ENCODE data around the gene ZMYND10. TPM values are rescaled to one million over a fixed set of nuclear protein-coding genes. Genes with fewer than 3 reads are reported as not detected.

The ZMYND10 gene
- total RNA-seq, 2 experiments from 2014 or later, result 2.4 to 2.9 TPM

- peak; percentile 84 for ATAC-seq
- peak within 1 kb of the TSS; percentile 99 for H3K27ac Mint-ChIP-seq
- H3K4me1 Mint-ChIP-seq, result peaks cover 23% of the 10 kb centered on the region
- peak; percentile 100 for DNase-seq
- H3K9me3 Mint-ChIP-seq (ENCODE audit: low read depth), result no peaks in the 10 kb centered on the region
- CTCF ChIA-PET, result interaction anchor here (0.7 to 17.4 kb wide), 21 partner anchors 10 to 292 kb away, joined by 3 to 266 read pairs (median 4); partner anchors contain the start of genes HYAL2, RASSF1 and TUSC2
- peaks cover 5% of the 10 kb centered on the region for H3K36me3 Mint-ChIP-seq
- H3K4me3 Mint-ChIP-seq, result peak within 1 kb of the TSS; percentile 96
- no peaks in the 10 kb centered on the region for H3K27me3 Mint-ChIP-seq
Measured at GRCh38 chr3:50298836-50299637, 46.5 kb downstream of the ZMYND10 start, which contains the start of the genes HYAL3 and NAA80. Gene HYAL3 (minus strand): TSS chr3:50299405. CDS start chr3:50295602, 3,803 bp downstream. Gene NAA80 (minus strand): TSS chr3:50299405. CDS start chr3:50297463, 1,942 bp downstream.

GRCh38 chr3:50297896-50298725, 47.4 kb downstream of the ZMYND10 start:
- no peaks in the 10 kb centered on the region for H3K27me3 Mint-ChIP-seq
- H3K27ac Mint-ChIP-seq, result peak overlapping the region; percentile 99
- peak; percentile 54 for DNase-seq
- no peak for ATAC-seq
- no peaks in the 10 kb centered on the region for H3K9me3 Mint-ChIP-seq (ENCODE audit: low read depth)
- peaks cover 23% of the 10 kb centered on the region for H3K4me1 Mint-ChIP-seq
- CTCF ChIA-PET, result interaction anchor here (0.5 to 17.4 kb wide), 18 partner anchors 9 to 293 kb away, joined by 3 to 266 read pairs (median 4); partner anchors contain the start of genes HYAL2, RASSF1, TMEM115 and TUSC2
- H3K36me3 Mint-ChIP-seq, result peaks cover 5% of the 10 kb centered on the region
- H3K4me3 Mint-ChIP-seq, result peak overlapping the region; percentile 96

GRCh38 chr3:50297384-50297775, 48.2 kb downstream of the ZMYND10 start:
- CTCF ChIA-PET, result interaction anchor here (0.5 to 17.4 kb wide), 6 partner anchors 24 to 68 kb away, joined by 3 to 266 read pairs (median 4); partner anchors contain the start of genes HYAL2, TMEM115 and TUSC2
- Mint-ChIP-seq H3K4me1 (peaks cover 29% of the 10 kb centered on the region), H3K36me3 (peaks cover 5% of the 10 kb centered on the region), H3K4me3 (peak overlapping the region; percentile 96), H3K27ac (peak overlapping the region; percentile 99), H3K9me3 (ENCODE audit: low read depth) (no peaks in the 10 kb centered on the region), H3K27me3 (no peaks in the 10 kb centered on the region)
- DNase-seq (peak; percentile 41), ATAC-seq (no peak)

GRCh38 chr3:50296721-50297383, 48.7 kb downstream of the ZMYND10 start:
- Mint-ChIP-seq H3K36me3 (peaks cover 5% of the 10 kb centered on the region), H3K4me1 (peaks cover 30% of the 10 kb centered on the region), H3K27me3 (no peaks in the 10 kb centered on the region), H3K9me3 (ENCODE audit: low read depth) (no peaks in the 10 kb centered on the region), H3K4me3 (no peak overlapping the region), H3K27ac (peak overlapping the region; percentile 99)
- DNase-seq (peak; percentile 40), ATAC-seq (no peak)
- CTCF ChIA-PET, result interaction anchor here (1.6 to 17.4 kb wide), 2 partner anchors 25 to 63 kb away, joined by 4 to 266 read pairs; partner anchors contain the start of genes HYAL2, TMEM115 and TUSC2

GRCh38 chr3:50295553-50296431, 49.7 kb downstream of the ZMYND10 start:
- H3K4me3 Mint-ChIP-seq, result no peak overlapping the region

GRCh38 chr3:50294492-50295403, 50.8 kb downstream of the ZMYND10 start:
- CTCF ChIA-PET, result interaction anchor here (0.9 to 17.4 kb wide), 5 partner anchors 27 to 68 kb away, joined by 3 to 266 read pairs (median 3); partner anchors contain the start of genes HYAL2 and TUSC2
- H3K27ac Mint-ChIP-seq, result no peak overlapping the region

More at GRCh38 chr3:50295553-50296431, 49.7 kb downstream of the ZMYND10 start:
- Mint-ChIP-seq H3K27me3 (no peaks in the 10 kb centered on the region), H3K9me3 (ENCODE audit: low read depth) (no peaks in the 10 kb centered on the region), H3K27ac (no peak overlapping the region), H3K4me1 (peaks cover 32% of the 10 kb centered on the region), H3K36me3 (peaks cover 5% of the 10 kb centered on the region)
- no peak for ATAC-seq
- CTCF ChIA-PET, result interaction anchor here (0.9 to 17.4 kb wide), 4 partner anchors 26 to 69 kb away, joined by 3 to 266 read pairs (median 4); partner anchors contain the start of genes HYAL2 and TUSC2
- no peak for DNase-seq

GRCh38 chr3:50294089-50294488, 51.4 kb downstream of the ZMYND10 start:
- no peaks in the 10 kb centered on the region for H3K27me3 Mint-ChIP-seq
- H3K9me3 Mint-ChIP-seq (ENCODE audit: low read depth), result no peaks in the 10 kb centered on the region
- H3K36me3 Mint-ChIP-seq, result peaks cover 7% of the 10 kb centered on the region
- peaks cover 29% of the 10 kb centered on the region for H3K4me1 Mint-ChIP-seq
- CTCF ChIA-PET, result interaction anchor here (1.6 to 17.4 kb wide), 2 partner anchors 27 to 55 kb away, joined by 3 to 266 read pairs; partner anchors contain the start of genes HYAL2 and TUSC2
- no peak for DNase-seq
- H3K27ac Mint-ChIP-seq, result no peak overlapping the region
- no peak overlapping the region for H3K4me3 Mint-ChIP-seq
- ATAC-seq, result no peak

More at GRCh38 chr3:50294492-50295403, 50.8 kb downstream of the ZMYND10 start:
- Mint-ChIP-seq H3K4me1 (peaks cover 30% of the 10 kb centered on the region), H3K9me3 (ENCODE audit: low read depth) (no peaks in the 10 kb centered on the region), H3K36me3 (peaks cover 7% of the 10 kb centered on the region), H3K4me3 (no peak overlapping the region), H3K27me3 (no peaks in the 10 kb centered on the region)
- DNase-seq, result peak; percentile 39
- ATAC-seq, result no peak

- peak; percentile 41 for DNase-seq
- no peaks in the 10 kb centered on the region for H3K27me3 Mint-ChIP-seq
- CTCF ChIA-PET, result interaction anchor here (1.0 to 17.4 kb wide), 7 partner anchors 16 to 99 kb away, joined by 3 to 266 read pairs (median 7); partner anchors contain the start of genes GNAI2, HYAL2 and TUSC2
Measured at GRCh38 chr3:50293079-50293801, 52.3 kb downstream of the ZMYND10 start.

GRCh38 chr3:50292159-50293078, 53.1 kb downstream of the ZMYND10 start, which contains the start of gene IFRD2:
Gene IFRD2 (minus strand): TSS chr3:50292429. CDS start chr3:50292274, 155 bp downstream.
- peak; percentile 98 for DNase-seq
- peaks cover 22% of the 10 kb centered on the region for H3K4me1 Mint-ChIP-seq
- H3K36me3 Mint-ChIP-seq, result peaks cover 10% of the 10 kb centered on the region
- no peaks in the 10 kb centered on the region for H3K27me3 Mint-ChIP-seq
- no peaks in the 10 kb centered on the region for H3K9me3 Mint-ChIP-seq (ENCODE audit: low read depth)
- H3K27ac Mint-ChIP-seq, result peak within 1 kb of the TSS; percentile 97
- peak within 1 kb of the TSS; percentile 79 for H3K4me3 Mint-ChIP-seq
- CTCF ChIA-PET, result interaction anchor here (0.7 to 17.4 kb wide), 12 partner anchors 11 to 98 kb away, joined by 3 to 266 read pairs (median 4); partner anchors contain the start of genes GNAI2, HYAL2 and TUSC2
- peak; percentile 98 for ATAC-seq

More at GRCh38 chr3:50293079-50293801, 52.3 kb downstream of the ZMYND10 start:
- no peak for ATAC-seq
- Mint-ChIP-seq H3K27ac (peak overlapping the region; percentile 97), H3K4me1 (peaks cover 29% of the 10 kb centered on the region), H3K9me3 (ENCODE audit: low read depth) (no peaks in the 10 kb centered on the region), H3K4me3 (peak overlapping the region; percentile 79), H3K36me3 (peaks cover 9% of the 10 kb centered on the region)

Measured in activated CD8-positive, alpha-beta memory T cell treated with anti-CD3 and anti-CD28 coated beads, Interleukin-2, amount 10 ng/mL, durations not matched to agents 7 days and 5 days (primary cell).